GM12874 (cell line): ENCODE measurements around the gene SRGAP1.

Source experiments
- CTCF ChIP-seq: IDR thresholded peaks from 2 replicates; pipeline ENCODE4 v1.5.1; 2011; ENCODE audit warnings: low read depth, mild to moderate bottlenecking, control low read depth, low read length, moderate library complexity; ENCODE audit not compliant: insufficient read depth

Gene SRGAP1

DNA sequence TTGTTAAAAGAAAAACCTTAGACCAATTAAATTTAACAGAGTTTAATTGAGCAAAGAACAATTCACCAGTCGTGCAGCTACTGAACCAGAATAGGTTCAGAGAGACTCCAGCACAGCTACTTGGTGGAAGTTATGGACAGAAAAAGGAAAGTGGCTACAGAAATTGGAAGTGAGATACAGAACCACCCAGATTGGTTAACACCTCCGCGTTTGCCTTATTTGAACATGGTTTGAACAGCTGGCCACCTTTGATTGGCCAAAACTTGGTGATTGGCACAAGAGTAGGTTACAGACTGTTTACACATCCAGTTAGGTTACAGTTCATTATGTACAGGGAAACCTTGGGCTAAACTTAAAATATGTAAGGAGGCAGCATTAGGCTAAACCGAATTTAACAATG is 54.9 kb downstream of the SRGAP1 start:
- TF ChIP-seq CTCF: no peak

GRCh38 chr12:63900922-63901793 is 56.7 kb downstream of the SRGAP1 start:
- TF ChIP-seq CTCF: no peak

DNA sequence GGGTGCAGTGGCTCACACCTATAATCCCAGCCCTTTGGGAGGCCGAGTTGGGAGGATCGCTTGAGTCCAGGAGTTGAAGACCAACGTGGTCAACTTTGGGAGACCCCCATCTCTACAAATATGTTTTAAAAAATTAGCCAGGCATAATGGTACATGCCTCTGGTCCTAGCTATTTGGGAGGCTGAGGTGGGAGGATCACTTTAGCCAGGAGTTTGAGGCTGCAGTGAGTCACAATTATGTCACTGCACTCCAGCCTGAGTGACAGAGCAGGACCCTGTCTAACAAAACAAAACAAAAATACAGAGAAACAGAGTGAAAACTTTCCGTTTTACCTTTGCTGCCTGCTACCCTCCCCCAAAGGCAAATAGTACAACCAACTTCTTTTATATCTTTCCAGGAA is 60.2 kb downstream of the SRGAP1 start:
- TF ChIP-seq CTCF: no peak

GRCh38 chr12:63905544-63905943 is 61.0 kb downstream of the SRGAP1 start:
- TF ChIP-seq CTCF: no peak

- no peak for TF ChIP-seq CTCF
Observed at GRCh38 chr12:63906876-63907275, 62.4 kb downstream of the SRGAP1 start.

- no peak for TF ChIP-seq CTCF
Observed at GRCh38 chr12:63907561-63907960, 63.1 kb downstream of the SRGAP1 start.

GRCh38 chr12:63909746-63910145 is 65.2 kb downstream of the SRGAP1 start:
- no peak for TF ChIP-seq CTCF

DNA sequence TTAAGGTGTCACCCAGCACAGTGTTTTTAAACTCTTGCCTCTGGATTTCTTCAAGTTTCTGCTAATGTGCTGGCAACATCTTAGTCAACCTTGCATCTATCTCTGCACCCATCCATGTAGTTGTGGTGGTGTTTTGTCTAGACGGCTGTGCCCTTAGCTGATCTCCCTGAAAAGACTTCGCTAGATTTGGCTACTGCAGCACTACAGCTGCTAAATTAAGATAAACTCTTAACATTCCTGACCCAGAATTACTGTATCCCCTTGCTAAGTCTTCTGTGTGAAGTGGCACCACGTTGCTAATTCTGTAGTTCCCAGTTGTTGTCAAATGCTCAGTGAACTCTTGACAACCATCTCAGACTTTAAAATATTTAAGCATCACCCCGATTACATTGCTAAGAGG is 66.8 kb downstream of the SRGAP1 start:
- TF ChIP-seq CTCF: no peak
